Stomach (tissue), 4 donors: Measurements from ENCODE around the gene ADARB2.

Source experiments
- POLR2A ChIP-seq, 4 donors: fragments of 450-650 bp; IDR thresholded peaks; one replicate each; pipeline ENCODE4 v1.6.1; 2016; ENCODE audit warnings: antibody characterized with exemption in 4 of 4, control low read depth in 2 of 4, mild to moderate bottlenecking in 1 of 4, moderate library complexity in 1 of 4
- TF ChIP-seq, protein P1 (sequence below), 7 experiments: fragments of 450-650 bp in 4 of 7; fragments of 200-600 bp in 3 of 7; sonication (generic) in 3 of 7; IDR thresholded peaks; one replicate each; pipeline ENCODE4 v1.5.1; 2016 to 2019; ENCODE audit warnings: antibody characterized with exemption in 7 of 7, control low read depth in 2 of 7, mild to moderate bottlenecking in 1 of 7

GRCh38 chr10:1203704-1204103 is 533.6 kb downstream of the ADARB2 start:
- no peak for TF ChIP-seq POLR2A (IDR thresholded peaks at IDR 0.05)
- TF ChIP-seq, protein P1, sequence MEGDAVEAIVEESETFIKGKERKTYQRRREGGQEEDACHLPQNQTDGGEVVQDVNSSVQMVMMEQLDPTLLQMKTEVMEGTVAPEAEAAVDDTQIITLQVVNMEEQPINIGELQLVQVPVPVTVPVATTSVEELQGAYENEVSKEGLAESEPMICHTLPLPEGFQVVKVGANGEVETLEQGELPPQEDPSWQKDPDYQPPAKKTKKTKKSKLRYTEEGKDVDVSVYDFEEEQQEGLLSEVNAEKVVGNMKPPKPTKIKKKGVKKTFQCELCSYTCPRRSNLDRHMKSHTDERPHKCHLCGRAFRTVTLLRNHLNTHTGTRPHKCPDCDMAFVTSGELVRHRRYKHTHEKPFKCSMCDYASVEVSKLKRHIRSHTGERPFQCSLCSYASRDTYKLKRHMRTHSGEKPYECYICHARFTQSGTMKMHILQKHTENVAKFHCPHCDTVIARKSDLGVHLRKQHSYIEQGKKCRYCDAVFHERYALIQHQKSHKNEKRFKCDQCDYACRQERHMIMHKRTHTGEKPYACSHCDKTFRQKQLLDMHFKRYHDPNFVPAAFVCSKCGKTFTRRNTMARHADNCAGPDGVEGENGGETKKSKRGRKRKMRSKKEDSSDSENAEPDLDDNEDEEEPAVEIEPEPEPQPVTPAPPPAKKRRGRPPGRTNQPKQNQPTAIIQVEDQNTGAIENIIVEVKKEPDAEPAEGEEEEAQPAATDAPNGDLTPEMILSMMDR (IDR thresholded peaks at IDR 0.05), result no peak
